NCI-H2081 treated with DMSO at 0.1 percent for 48 hours (cell line): ENCODE data around the gene NOD1.

ENCODE experiments used
- DNase-seq: peaks from one replicate; lab custom pipeline; 2025; lab: John Stamatoyannopoulos, UW

Gene NOD1

DNA sequence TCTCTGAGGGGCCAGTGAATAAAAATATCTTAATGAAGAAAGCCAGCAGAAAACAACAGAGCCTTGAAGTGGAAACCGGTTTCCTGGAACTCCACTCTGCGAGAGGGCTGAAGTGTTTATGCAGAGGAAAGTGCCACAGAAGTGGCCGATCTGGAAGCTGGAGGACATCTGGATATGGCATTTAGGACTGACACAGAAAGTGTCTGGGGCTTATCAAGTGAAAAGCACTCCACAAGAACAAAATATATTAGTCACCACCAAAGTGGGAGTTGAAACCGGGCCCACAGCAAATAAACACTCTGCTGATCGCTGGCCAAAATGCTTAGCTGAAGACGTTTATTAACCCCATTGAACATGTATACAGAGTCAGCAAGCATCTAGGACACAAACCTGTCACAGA, 7.8 kb downstream of the NOD1 start:
- DNase-seq: no peak

- DNase-seq: no peak
These were observed 8.3 kb downstream of the NOD1 start for GRCh38 chr7:30470163-30470770.

GRCh38 chr7:30469303-30469702, 9.3 kb downstream of the NOD1 start:
- no peak for DNase-seq

GRCh38 chr7:30468791-30469190, 9.8 kb downstream of the NOD1 start:
- DNase-seq: no peak

- no peak for DNase-seq
These were observed 10.5 kb downstream of the NOD1 start for GRCh38 chr7:30468041-30468440.

DNA sequence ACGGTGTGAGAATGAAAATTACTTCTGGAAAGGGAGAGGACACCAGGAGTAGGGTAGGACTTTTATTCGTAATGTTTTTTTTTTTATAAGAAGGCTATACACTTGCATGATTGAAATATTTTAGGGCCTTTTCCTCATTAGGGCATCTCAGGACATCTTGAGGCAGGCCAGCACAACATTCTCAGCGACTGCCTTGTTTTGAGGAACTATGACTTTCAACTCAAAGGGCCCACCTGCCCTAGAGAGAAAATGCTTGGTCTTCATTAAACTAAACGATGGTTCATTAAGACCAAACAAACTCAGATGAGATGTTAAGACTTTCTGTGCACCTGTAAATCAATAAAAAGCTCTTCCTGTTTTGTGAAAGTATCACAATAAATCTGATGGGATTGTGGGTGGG, 11.3 kb downstream of the NOD1 start:
- no peak for DNase-seq

GRCh38 chr7:30466266-30466665, 12.3 kb downstream of the NOD1 start:
- no peak for DNase-seq

GRCh38 chr7:30465811-30466180, 12.8 kb downstream of the NOD1 start:
- no peak for DNase-seq

DNA sequence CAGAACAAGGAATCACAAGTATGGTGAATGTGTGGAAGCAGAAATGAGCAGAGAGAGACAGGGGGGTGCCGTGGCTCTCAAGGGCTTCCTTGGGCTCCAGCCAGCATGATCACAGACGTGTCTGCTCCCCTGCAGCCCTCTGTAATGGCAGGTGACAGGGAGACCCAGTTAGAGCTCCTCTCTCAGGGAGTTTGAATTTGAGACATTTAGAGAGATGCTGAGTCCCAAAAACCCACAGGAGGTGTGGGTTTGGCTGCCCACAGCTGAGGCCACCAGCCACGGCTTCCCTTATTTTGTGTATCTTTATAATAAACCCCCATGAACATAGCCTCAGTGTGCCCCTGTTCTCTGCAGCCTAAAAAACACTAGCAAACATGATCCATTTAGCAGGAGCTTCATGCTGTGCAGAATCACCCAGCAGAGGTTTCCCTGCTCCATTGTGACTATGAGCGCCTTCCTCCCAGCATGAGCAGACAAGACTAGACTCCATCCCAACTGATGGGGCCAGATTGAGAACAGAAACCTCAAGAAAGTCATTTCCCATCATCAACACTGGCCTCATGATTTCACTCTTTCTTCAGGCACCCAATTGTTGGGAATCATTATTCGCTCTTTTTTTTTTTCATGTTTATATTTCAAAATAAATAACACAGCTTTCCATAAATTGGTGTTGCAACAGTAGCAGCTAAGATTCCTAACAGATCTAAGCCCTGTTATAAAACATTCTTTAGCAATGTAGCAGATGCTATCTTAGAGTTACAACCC, 13.4 kb downstream of the NOD1 start:
- DNase-seq: no peak

GRCh38 chr7:30464231-30464671, 14.3 kb downstream of the NOD1 start:
- no peak for DNase-seq

- DNase-seq: no peak
These were observed 15.0 kb downstream of the NOD1 start for GRCh38 chr7:30463405-30464145.

DNA sequence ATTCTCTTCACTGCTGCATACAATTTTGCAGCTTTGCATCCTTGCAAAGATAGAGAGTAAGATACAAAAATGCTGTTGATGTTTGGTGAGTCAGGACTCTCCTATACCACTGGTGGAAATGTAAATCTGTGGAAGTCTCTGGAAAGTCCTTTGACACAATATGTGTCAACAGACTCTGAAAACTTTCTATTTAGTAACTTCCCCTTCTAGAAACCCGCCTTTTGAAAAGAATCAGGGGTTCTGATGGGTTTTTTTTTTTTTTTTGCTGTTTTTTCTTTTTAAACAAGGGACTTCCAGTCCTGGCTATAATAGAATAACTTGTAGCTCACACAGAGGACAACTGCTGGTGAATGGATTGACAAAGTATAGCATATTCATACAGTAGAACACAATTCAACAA, 16.4 kb downstream of the NOD1 start:
- DNase-seq: no peak

GRCh38 chr7:30460246-30460633, 18.3 kb downstream of the NOD1 start:
- DNase-seq: no peak

DNA sequence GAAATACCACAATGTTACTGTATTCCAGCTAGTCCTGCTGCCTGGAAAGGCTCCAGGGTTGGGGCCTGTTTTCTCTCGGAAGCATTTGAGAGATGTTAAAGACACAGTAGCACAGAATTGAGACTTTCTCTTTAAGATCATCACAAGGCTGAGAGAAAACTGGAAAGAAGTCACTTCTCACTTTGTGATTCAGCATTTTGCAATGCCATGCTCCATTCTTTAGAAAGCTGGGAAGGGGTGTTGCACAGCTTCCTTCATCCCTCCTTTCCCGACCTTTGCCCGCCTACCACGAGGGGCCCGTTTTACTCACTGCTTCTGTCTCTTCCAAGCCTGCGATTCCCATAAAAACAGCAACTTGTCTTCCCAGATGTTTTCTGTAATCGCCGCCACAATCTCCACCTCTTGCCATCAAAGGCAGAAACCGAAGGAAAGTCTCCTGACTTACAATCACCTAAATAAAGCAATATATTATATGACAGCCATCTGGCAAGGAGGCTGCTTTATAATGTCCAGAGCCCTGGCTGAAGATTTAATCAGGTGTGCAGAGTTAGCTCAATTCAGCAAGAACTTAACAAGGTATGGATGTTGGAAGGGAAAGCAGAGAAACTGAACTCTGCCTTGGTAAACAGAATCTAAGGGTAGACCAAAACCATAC, 18.9 kb downstream of the NOD1 start:
- DNase-seq: no peak

DNA sequence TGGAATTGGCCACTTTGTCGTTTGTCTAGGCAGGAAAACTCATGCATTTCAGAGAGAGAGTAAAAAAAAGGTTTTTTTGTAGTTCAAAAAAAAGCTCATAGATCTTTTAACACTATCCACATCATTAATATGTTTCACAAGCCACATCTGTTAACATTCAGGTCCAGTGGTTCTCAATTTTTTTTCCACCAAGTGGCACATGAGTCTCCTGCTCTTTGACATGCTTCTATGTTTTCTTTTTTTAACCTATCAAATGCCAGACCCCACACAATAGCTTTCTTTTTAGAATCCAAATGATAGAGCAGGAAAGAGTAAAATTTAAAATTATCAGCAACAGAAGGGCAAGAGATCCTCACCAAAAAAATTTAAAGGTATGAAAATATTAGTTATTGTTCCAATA, 20.3 kb downstream of the NOD1 start:
- DNase-seq: no peak

- no peak for DNase-seq
These were observed 24.7 kb downstream of the NOD1 start for GRCh38 chr7:30453921-30454320.

DNA sequence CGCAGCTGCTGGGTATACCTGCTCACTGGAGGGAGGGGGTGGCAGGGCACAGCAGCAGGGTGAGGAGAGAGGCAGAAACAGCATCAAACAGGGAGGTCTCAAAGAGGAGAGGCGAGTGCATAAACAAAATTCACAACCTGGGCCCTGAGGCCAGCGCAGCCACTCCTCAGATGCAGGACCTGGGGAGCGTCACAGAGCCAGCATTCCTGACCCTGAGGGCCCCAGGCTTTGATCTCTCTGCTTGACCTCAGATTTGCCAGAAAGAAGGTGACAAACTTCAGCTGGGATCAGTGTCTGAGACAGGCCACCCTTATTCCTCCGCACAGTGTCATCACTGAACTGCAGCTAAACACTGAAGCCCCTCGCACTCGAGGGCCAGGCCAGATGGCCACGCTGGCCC, 25.6 kb downstream of the NOD1 start:
- DNase-seq: no peak

- DNase-seq: no peak
These were observed 26.2 kb downstream of the NOD1 start for GRCh38 chr7:30452280-30452930.

DNA sequence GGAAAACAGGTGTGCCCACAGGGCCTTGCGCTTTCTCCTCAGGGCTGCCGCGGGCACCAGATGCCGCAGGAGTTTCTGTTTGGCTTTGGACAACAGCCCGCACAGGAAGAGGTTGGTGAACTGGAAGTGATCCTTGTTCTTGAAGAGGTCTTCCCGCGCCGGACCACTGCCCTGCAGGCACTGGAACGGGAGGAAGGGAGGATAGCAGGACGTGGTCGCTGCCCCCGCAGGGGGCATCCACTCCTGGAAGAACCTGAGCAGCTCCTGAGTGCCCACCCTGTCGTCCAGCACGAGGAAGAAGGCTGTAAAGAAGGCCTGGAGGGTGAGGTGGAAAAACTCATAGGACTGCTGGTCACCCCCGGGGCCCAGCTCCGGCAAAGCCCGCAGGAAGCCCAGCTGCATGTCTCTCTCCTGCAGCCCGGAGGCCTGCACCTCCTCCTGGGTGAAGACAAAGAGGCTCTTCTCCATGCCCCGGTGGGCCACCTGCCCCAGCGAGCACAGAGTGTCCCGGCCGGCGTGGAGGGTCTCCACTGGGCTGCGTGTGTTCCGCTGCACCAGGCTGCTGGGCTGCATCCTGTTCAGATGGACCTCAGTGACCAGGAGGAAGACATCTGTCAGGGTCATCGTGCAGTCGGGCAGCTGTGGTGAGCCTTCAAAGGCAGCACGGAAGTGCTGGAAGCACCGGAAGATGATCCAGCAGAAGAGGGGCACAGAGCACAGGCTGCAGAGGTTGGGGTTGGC, 26.9 kb downstream of the NOD1 start:
- DNase-seq: no peak

GRCh38 chr7:30450983-30451497, 27.5 kb downstream of the NOD1 start:
- no peak for DNase-seq
